Activated CD8-positive, alpha-beta memory T cell treated with anti-CD3 and anti-CD28 coated beads for 1 hour (primary cell): ENCODE results near the gene EXTL1.
"Not testable (repeated sequence)": the region's sequence is repeated elsewhere in the genome, so short reads cannot be mapped to it uniquely, and the experiment has no call there.

Source experiments
- DNase-seq, 2 donors: peaks; one replicate each; pipeline ENCODE4 v3.0.0-alpha.2; 2020; ENCODE audit warnings: low read depth in 1 of 2; ENCODE audit errors: extremely low read depth in 1 of 2

The EXTL1 gene

GRCh38 chr1:26021647-26022403, at the start of gene EXTL1:
Gene EXTL1 (plus strand): TSS chr1:26021775. CDS start chr1:26022647, 872 bp downstream.
- DNase-seq: no peak

GRCh38 chr1:25971811-25972180, 49.8 kb upstream of the EXTL1 start:
- no peak for DNase-seq

GRCh38 chr1:25973610-25974321, 47.8 kb upstream of the EXTL1 start:
- no peak for DNase-seq

GRCh38 chr1:25977801-25978200, 43.8 kb upstream of the EXTL1 start:
- DNase-seq: no peak

- no peak for DNase-seq
Measured at GRCh38 chr1:25978403-25978802, 43.2 kb upstream of the EXTL1 start.

- no peak for DNase-seq
Measured at GRCh38 chr1:25979210-25979609, 42.4 kb upstream of the EXTL1 start.

- no peak for DNase-seq
Measured at GRCh38 chr1:25985171-25985570, 36.4 kb upstream of the EXTL1 start.

GRCh38 chr1:25985670-25986069, 35.9 kb upstream of the EXTL1 start:
- no peak for DNase-seq

GRCh38 chr1:25986773-25987172, 34.8 kb upstream of the EXTL1 start:
- not testable (repeated sequence) for DNase-seq

- DNase-seq: no peak
Measured at GRCh38 chr1:25987951-25988350, 33.6 kb upstream of the EXTL1 start.

- DNase-seq: no peak
Measured at GRCh38 chr1:25989440-25990234, 31.9 kb upstream of the EXTL1 start.

GRCh38 chr1:25990251-25990650, 31.3 kb upstream of the EXTL1 start:
- no peak for DNase-seq

- peak in 1 of 2 donors; percentile 32 for DNase-seq
Measured at GRCh38 chr1:25990702-25991395, 30.7 kb upstream of the EXTL1 start.

- DNase-seq: no peak
Measured at GRCh38 chr1:25991937-25992688, 29.5 kb upstream of the EXTL1 start.

- DNase-seq: no peak
Measured at GRCh38 chr1:25992689-25993171, 28.8 kb upstream of the EXTL1 start.

GRCh38 chr1:25993197-25993951, 28.2 kb upstream of the EXTL1 start:
- no peak for DNase-seq

GRCh38 chr1:25994402-25995150, 27.0 kb upstream of the EXTL1 start:
- no peak for DNase-seq

- no peak for DNase-seq
Measured at GRCh38 chr1:25996966-25997827, 24.4 kb upstream of the EXTL1 start.
